ENCODE results near the gene MYO5C. TPM values are rescaled to one million over a fixed set of nuclear protein-coding genes. Genes with fewer than 3 reads are reported as not detected.

Gene MYO5C
- total and polyA plus RNA-seq, 2 of the 4 experiments (the other 2 are of a cell fraction): under 0.01 to 0.03 TPM

GRCh38 chr15:52181938-52182780, 113.4 kb downstream of the MYO5C start:
- Histone ChIP-seq H3K4me3 (ENCODE audit: insufficient read depth, low read depth, low read length) (no peak overlapping the region), H2AK9ac (replicated peaks; ENCODE audit: low read depth, low read length, poor library complexity) (no peak overlapping the region), H3K9me3 (ENCODE audit: control insufficient read depth, insufficient read depth, low read length) (no peaks in the 10 kb centered on the region), H3K36me3 (ENCODE audit: control insufficient read depth, insufficient read depth, low read length) (no peaks in the 10 kb centered on the region), H2AFZ (replicated peaks; ENCODE audit: low read length, poor library complexity) (no peak overlapping the region), H4K20me1 (ENCODE audit: insufficient read depth, low read length) (no peaks in the 10 kb centered on the region), H3K14ac (replicated peaks; ENCODE audit: low read depth, low read length) (no peak overlapping the region), H3K9ac (ENCODE audit: low read depth, low read length) (no peak overlapping the region), H3K27me3 (ENCODE audit: control insufficient read depth, insufficient read depth, low read length) (no peaks in the 10 kb centered on the region; the same call in 1 of the 2 replicates), H3K79me1 (ENCODE audit: low read depth in 1 of 2, low read length in 2 of 2) (peaks cover 10 to 17% of the 10 kb centered on the region in 2 experiments; a peak in 3 of 4 replicates), H4K91ac (ENCODE audit: insufficient read depth, low read depth, low read length) (no peak overlapping the region), H2AK5ac (ENCODE audit: low read depth, low read length) (no peak overlapping the region), H2BK20ac (ENCODE audit: low read depth, low read length) (no peak overlapping the region), H2BK120ac (ENCODE audit: low read depth, low read length) (no peak overlapping the region), H4K5ac (ENCODE audit: low read depth, low read length) (no peak overlapping the region), H3K4me2 (ENCODE audit: low read depth, low read length) (no peak overlapping the region), H3K23ac (ENCODE audit: low read depth, low read length) (no peak overlapping the region), H4K8ac (ENCODE audit: low read depth in 2 of 2, low read length in 2 of 2) (no peak overlapping the region), H2BK5ac (ENCODE audit: low read depth, low read length, poor library complexity, severe bottlenecking) (no peak overlapping the region), H2BK15ac (ENCODE audit: low read depth, low read length) (no peak overlapping the region), H3K27ac (ENCODE audit: insufficient read depth, low read length) (no peak overlapping the region), H3K4me1 (ENCODE audit: control insufficient read depth, insufficient read depth, low read length) (peaks cover 2% of the 10 kb centered on the region; the same call in 1 of the 2 replicates), H3K9me1 (ENCODE audit: insufficient read depth, low read length) (no peaks in the 10 kb centered on the region), H3K56ac (ENCODE audit: extremely low read depth, insufficient read depth, low read length) (no peak overlapping the region), H3K18ac (ENCODE audit: low read depth, low read length) (no peak overlapping the region), H3K4ac (ENCODE audit: low read depth, low read length) (no peak overlapping the region)
- dilution Hi-C loops (cut with HindIII; ENCODE audit: low sequenced_read_pairs, unreplicated experiment) (no loop called here), in situ Hi-C loops (cut with MboI; ENCODE audit: low sequenced_read_pairs) (no loop called here), intact Hi-C loops (cut with micrococcal nuclease) (loop anchor here (2.0 to 5.0 kb wide), 2 partner anchors 45 to 555 kb away; no protein-coding TSS in a partner anchor)
- WGBS, 2 experiments (ENCODE audit: extremely low coverage in 2 of 2, insufficient read length in 1 of 2): no CpG with 5 or more reads among the region's 6 CpGs
- TF ChIP-seq FOS (IDR thresholded peaks at IDR 0.05; ENCODE audit: low read depth, low read length): no peak
- TF ChIP-seq MAZ (IDR thresholded peaks at IDR 0.05; ENCODE audit: borderline replicate concordance, low read depth, low read length): no peak
- TF ChIP-seq RAD21 (IDR thresholded peaks at IDR 0.05; ENCODE audit: low read length): no peak
- TF ChIP-seq MXI1 (IDR thresholded peaks at IDR 0.05; ENCODE audit: borderline replicate concordance, low read depth, low read length): no peak
- TF ChIP-seq CTCF (conservative IDR thresholded peaks at IDR 0.05; ENCODE audit: low read depth, low read length): no peak
- ATAC-seq (ENCODE audit: low read depth) (no peak), DNase-seq (no peak)
- ChIA-PET CTCF (interaction anchor here (1.2 kb wide), 1 partner anchor 32 kb away, joined by 4 read pairs; no protein-coding TSS in a partner anchor), POLR2A (ENCODE audit: unreplicated experiment) (no interaction called here)
- no TSS peak for BruUV-seq (replicated peaks)
